Measurements from ENCODE around the gene SPATS2.
"Not testable (repeated sequence)": the region's sequence is repeated elsewhere in the genome, so short reads cannot be mapped to it uniquely, and the experiment has no call there.

GRCh38 chr12:49509681-49510080 lies 142.4 kb downstream of the SPATS2 start:
- TF ChIP-seq CTCF, POLR2A (IDR thresholded peaks at IDR 0.05): not testable (repeated sequence)

Measured in testis (tissue), 2 donors.